ENCODE data around the gene GSN. TPM values are rescaled to one million over a fixed set of nuclear protein-coding genes. Genes with fewer than 3 reads are reported as not detected.

The GSN gene
- total RNA-seq, 1 donor from 2014 or later = 1.5 TPM

DNA sequence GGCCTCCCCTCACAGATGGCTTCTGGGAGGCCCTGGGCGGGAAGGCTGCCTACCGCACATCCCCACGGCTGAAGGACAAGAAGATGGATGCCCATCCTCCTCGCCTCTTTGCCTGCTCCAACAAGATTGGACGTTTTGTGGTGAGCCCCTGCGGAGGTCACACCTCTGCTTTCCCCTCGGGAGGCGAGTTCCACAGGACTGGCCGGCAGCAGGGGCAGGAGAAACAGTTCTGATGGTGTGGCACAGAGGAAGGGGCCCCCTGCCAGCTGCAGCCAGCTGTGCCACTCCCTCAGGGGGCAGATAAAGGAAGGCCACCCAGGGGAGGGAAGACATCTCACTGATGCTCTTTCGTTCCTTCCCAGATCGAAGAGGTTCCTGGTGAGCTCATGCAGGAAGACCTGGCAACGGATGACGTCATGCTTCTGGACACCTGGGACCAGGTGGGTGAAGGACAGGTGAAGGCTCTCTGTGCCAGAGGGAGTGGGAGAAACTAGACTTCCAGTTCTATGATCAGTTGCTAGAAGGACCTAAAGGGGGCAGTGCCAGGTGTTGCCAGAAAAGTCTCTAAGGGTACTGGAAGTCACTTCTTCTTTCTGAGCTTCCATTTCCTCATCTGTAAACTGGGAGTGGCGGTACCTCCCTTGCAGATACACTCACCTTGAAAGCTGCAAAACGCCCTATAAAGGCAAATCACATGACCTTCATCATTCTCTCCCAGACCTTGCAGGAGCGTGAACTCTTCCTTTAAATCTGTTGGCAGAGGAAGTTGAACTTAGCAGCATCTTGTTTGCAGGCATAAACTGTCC is 61.1 kb downstream of the GSN start:
- intact Hi-C loops (cut with micrococcal nuclease) = no loop called here
- Mint-ChIP-seq H3K27ac (no peak overlapping the region), H3K9me3 (no peaks in the 10 kb centered on the region), H3K4me1 (peaks cover 4% of the 10 kb centered on the region), H3K27me3 (no peaks in the 10 kb centered on the region), H3K4me3 (no peak overlapping the region), H3K36me3 (ENCODE audit: low read depth) (peaks cover 2% of the 10 kb centered on the region)
- no peak for DNase-seq

DNA sequence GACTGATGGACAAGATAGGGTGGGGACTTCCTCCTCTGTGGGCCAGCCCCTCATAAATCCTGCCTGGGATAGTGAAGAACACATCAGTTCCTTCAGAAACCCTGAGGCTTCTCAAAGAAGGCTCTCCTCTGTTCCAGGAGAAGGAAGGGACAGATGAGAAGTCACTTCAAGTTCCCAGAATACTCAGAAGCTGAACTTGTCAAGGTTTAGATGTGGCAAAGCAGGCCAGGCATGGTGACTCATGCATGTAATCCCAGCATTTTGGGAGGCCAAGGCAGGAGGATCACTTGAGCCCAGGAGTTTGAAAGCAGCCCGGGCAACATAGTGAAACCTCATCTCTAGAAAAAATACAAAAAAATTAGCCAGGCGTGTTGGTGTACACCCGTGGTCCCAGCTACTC is 63.6 kb downstream of the GSN start:
- Mint-ChIP-seq H3K4me3 (no peak overlapping the region), H3K27ac (no peak overlapping the region), H3K36me3 (ENCODE audit: low read depth) (peaks cover 6% of the 10 kb centered on the region), H3K9me3 (no peaks in the 10 kb centered on the region), H3K27me3 (no peaks in the 10 kb centered on the region), H3K4me1 (peaks cover 3% of the 10 kb centered on the region)
- DNase-seq = no peak
- intact Hi-C loops (cut with micrococcal nuclease) = no loop called here

DNA sequence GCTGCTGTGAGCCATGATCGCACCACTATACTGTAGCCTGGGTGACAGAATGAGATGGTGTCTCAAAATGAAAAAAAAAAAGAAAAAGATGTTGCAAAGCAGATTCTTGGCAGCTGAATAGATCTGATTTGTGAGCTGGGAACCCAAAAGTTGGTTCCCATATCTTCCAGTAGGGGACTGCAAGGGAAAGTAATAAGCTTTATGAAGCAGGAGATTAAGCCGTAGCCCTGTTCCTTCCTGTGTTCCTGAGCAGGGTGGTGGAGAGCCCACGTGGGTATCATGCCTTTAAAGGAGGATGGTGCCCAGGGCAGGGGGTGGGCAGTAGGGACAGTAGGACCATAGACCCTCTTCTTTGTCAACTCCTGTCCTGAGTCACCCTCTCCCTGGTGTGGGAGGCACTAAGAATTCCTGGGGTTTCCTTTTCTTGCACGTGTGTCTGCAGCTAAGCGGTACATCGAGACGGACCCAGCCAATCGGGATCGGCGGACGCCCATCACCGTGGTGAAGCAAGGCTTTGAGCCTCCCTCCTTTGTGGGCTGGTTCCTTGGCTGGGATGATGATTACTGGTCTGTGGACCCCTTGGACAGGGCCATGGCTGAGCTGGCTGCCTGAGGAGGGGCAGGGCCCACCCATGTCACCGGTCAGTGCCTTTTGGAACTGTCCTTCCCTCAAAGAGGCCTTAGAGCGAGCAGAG is 64.2 kb downstream of the GSN start:
- no peaks in the 10 kb centered on the region for H3K9me3 Mint-ChIP-seq
- no peak overlapping the region for H3K4me3 Mint-ChIP-seq
- H3K4me1 Mint-ChIP-seq = peaks cover 3% of the 10 kb centered on the region
- H3K27me3 Mint-ChIP-seq = no peaks in the 10 kb centered on the region
- peaks cover 8% of the 10 kb centered on the region for H3K36me3 Mint-ChIP-seq (ENCODE audit: low read depth)
- intact Hi-C loops (cut with micrococcal nuclease) = no loop called here
- no peak for DNase-seq
- no peak overlapping the region for H3K27ac Mint-ChIP-seq

- DNase-seq = no peak
- H3K9me3 Mint-ChIP-seq = no peaks in the 10 kb centered on the region
- H3K4me1 Mint-ChIP-seq = peaks cover 3% of the 10 kb centered on the region
- no peaks in the 10 kb centered on the region for H3K27me3 Mint-ChIP-seq
- H3K4me3 Mint-ChIP-seq = no peak overlapping the region
- intact Hi-C loops (cut with micrococcal nuclease) = no loop called here
- H3K27ac Mint-ChIP-seq = no peak overlapping the region
- H3K36me3 Mint-ChIP-seq (ENCODE audit: low read depth) = peaks cover 18% of the 10 kb centered on the region
Measured at GRCh38 chr9:121333950-121334773, 66.2 kb downstream of the GSN start.

- intact Hi-C loops (cut with micrococcal nuclease) = no loop called here
- Mint-ChIP-seq H3K36me3 (ENCODE audit: low read depth) (peaks cover 30% of the 10 kb centered on the region), H3K9me3 (no peaks in the 10 kb centered on the region), H3K27me3 (no peaks in the 10 kb centered on the region), H3K4me1 (peaks cover 7% of the 10 kb centered on the region), H3K27ac (no peak overlapping the region), H3K4me3 (no peak overlapping the region)
- DNase-seq = no peak
Measured at GRCh38 chr9:121336665-121337064, 68.7 kb downstream of the GSN start.

GRCh38 chr9:121339437-121339836 is 71.5 kb downstream of the GSN start:
- H3K4me1 Mint-ChIP-seq = peaks cover 6% of the 10 kb centered on the region
- H3K9me3 Mint-ChIP-seq = no peaks in the 10 kb centered on the region
- no peak overlapping the region for H3K4me3 Mint-ChIP-seq
- no peak overlapping the region for H3K27ac Mint-ChIP-seq
- no peak for DNase-seq
- no peaks in the 10 kb centered on the region for H3K27me3 Mint-ChIP-seq
- H3K36me3 Mint-ChIP-seq (ENCODE audit: low read depth) = peaks cover 34% of the 10 kb centered on the region
- intact Hi-C loops (cut with micrococcal nuclease) = no loop called here

DNA sequence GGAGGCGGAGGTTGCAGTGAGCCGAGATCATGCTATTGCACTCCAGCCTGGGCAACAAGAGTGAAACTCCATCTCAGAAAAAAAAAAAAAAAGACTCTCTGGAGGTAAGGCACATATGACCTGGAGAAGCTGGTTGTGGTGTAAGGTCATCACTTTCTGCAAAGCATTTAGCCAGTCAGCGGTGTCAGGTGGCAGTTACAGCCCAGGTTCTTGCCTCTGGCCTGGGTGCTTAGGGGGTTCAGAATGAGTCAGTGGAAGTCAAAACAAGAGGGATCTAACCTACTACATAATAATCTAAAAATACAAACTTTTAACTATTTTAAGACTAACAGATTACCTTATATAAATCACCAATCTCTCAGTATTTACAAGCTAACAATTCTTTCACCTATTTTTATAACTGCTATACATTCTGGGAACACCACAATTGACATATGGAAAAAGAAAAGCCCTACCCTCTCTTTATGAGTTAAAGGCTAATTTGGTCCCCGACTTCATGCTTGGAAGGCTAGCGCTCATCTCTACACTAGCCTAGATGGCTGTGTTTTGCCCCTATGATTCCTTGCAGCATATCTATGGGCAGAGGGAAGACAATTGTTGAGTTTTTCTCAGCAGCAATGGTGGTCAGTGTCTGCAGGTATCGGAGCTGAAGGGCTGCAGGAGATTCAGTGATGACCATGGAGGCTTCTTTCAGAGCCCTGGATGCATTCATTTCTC is 72.9 kb downstream of the GSN start:
- H3K27ac Mint-ChIP-seq = no peak overlapping the region
- intact Hi-C loops (cut with micrococcal nuclease) = no loop called here
- H3K9me3 Mint-ChIP-seq = no peaks in the 10 kb centered on the region
- DNase-seq = no peak
- H3K27me3 Mint-ChIP-seq = no peaks in the 10 kb centered on the region
- H3K4me1 Mint-ChIP-seq = peaks cover 6% of the 10 kb centered on the region
- no peak overlapping the region for H3K4me3 Mint-ChIP-seq
- H3K36me3 Mint-ChIP-seq (ENCODE audit: low read depth) = peaks cover 36% of the 10 kb centered on the region

DNA sequence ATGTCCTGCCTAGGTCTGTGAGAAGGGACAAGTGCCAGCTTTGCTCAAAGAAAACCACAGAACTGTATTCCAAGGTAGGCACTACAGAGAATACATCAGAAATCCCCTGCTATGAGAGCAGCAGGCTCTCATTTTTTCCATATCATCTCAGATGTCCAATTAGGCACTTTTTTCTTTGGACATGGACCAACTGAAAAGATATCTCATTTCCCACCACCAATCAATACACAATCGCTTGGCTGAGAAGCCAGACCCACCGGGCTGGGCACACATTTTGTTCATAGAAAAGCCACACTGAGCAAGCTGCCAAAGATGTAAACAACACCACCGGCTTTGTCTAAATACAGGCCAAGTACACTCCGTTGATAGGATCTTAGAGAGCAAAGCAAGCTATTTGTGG is 76.2 kb downstream of the GSN start:
- no peaks in the 10 kb centered on the region for H3K27me3 Mint-ChIP-seq
- DNase-seq = no peak
- H3K27ac Mint-ChIP-seq = no peak overlapping the region
- H3K4me3 Mint-ChIP-seq = no peak overlapping the region
- no peaks in the 10 kb centered on the region for H3K9me3 Mint-ChIP-seq
- intact Hi-C loops (cut with micrococcal nuclease) = no loop called here
- H3K36me3 Mint-ChIP-seq (ENCODE audit: low read depth) = peaks cover 40% of the 10 kb centered on the region
- H3K4me1 Mint-ChIP-seq = peaks cover 7% of the 10 kb centered on the region

GRCh38 chr9:121345070-121345469 is 77.1 kb downstream of the GSN start:
- no peak overlapping the region for H3K27ac Mint-ChIP-seq
- no peaks in the 10 kb centered on the region for H3K27me3 Mint-ChIP-seq
- peaks cover 41% of the 10 kb centered on the region for H3K36me3 Mint-ChIP-seq (ENCODE audit: low read depth)
- DNase-seq = no peak
- no peaks in the 10 kb centered on the region for H3K9me3 Mint-ChIP-seq
- intact Hi-C loops (cut with micrococcal nuclease) = no loop called here
- H3K4me3 Mint-ChIP-seq = no peak overlapping the region
- peaks cover 9% of the 10 kb centered on the region for H3K4me1 Mint-ChIP-seq

GRCh38 chr9:121348221-121348620 is 80.3 kb downstream of the GSN start:
- no peaks in the 10 kb centered on the region for H3K9me3 Mint-ChIP-seq
- DNase-seq = no peak
- H3K36me3 Mint-ChIP-seq (ENCODE audit: low read depth) = peaks cover 43% of the 10 kb centered on the region
- peaks cover 19% of the 10 kb centered on the region for H3K4me1 Mint-ChIP-seq
- intact Hi-C loops (cut with micrococcal nuclease) = no loop called here
- no peaks in the 10 kb centered on the region for H3K27me3 Mint-ChIP-seq
- no peak overlapping the region for H3K27ac Mint-ChIP-seq
- no peak overlapping the region for H3K4me3 Mint-ChIP-seq

DNA sequence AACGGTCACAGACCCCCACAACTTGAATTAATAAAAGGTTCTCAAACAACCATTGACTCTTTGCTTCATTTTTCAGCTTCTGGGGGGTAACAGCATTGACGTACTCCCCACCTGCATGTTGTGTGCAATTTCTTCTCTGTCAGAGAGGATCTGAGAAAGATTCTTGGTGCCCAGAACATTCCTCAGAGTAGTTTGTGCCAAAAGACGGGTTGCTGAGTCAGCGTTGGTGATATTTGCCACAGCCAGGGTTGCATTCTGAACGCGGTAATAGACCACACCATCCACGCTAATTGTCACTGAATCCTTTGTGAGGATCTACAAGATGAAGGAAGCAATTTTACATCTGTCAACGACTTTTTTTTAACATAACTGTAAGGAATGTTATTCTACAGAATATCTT is 81.0 kb downstream of the GSN start:
- no peak for DNase-seq
- no peaks in the 10 kb centered on the region for H3K9me3 Mint-ChIP-seq
- H3K36me3 Mint-ChIP-seq (ENCODE audit: low read depth) = peaks cover 46% of the 10 kb centered on the region
- H3K27ac Mint-ChIP-seq = no peak overlapping the region
- H3K27me3 Mint-ChIP-seq = no peaks in the 10 kb centered on the region
- H3K4me1 Mint-ChIP-seq = peaks cover 25% of the 10 kb centered on the region
- intact Hi-C loops (cut with micrococcal nuclease) = no loop called here
- H3K4me3 Mint-ChIP-seq = no peak overlapping the region

- H3K4me1 Mint-ChIP-seq = peaks cover 31% of the 10 kb centered on the region
- DNase-seq = no peak
- intact Hi-C loops (cut with micrococcal nuclease) = no loop called here
- H3K27me3 Mint-ChIP-seq = no peaks in the 10 kb centered on the region
- H3K36me3 Mint-ChIP-seq (ENCODE audit: low read depth) = peaks cover 49% of the 10 kb centered on the region
- H3K27ac Mint-ChIP-seq = no peak overlapping the region
- H3K4me3 Mint-ChIP-seq = no peak overlapping the region
- no peaks in the 10 kb centered on the region for H3K9me3 Mint-ChIP-seq
Measured at GRCh38 chr9:121350036-121350435, 82.1 kb downstream of the GSN start.

DNA sequence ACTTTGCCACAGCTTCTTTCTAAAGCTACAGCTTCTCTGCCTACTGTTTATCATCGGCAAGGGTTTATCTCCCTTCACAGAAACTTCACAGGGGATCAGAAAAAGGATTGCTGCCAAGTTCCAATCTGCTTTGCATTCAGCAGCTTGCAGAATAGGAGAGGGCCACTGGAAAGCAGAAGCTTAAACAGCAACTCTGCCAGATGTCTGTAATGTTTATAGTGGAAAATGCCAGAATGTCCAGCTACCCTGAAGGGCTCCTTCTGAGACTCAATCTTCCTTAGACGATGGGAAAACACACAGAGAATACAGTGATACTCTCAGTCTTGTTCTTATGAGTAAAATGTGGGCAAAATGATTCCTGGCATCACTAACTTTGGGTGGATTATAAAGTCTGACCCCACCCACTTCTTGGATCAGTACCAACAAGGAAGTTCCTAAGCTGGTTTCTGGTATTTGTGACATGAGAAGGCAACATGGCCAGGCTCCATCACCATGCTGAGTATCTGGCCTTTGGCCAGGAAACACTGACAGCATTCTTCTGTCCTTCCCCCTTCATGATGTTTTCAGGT is 83.1 kb downstream of the GSN start:
- H3K27ac Mint-ChIP-seq = no peak overlapping the region
- peaks cover 56% of the 10 kb centered on the region for H3K36me3 Mint-ChIP-seq (ENCODE audit: low read depth)
- H3K27me3 Mint-ChIP-seq = no peaks in the 10 kb centered on the region
- intact Hi-C loops (cut with micrococcal nuclease) = no loop called here
- no peak for DNase-seq
- no peak overlapping the region for H3K4me3 Mint-ChIP-seq
- no peaks in the 10 kb centered on the region for H3K9me3 Mint-ChIP-seq
- H3K4me1 Mint-ChIP-seq = peaks cover 37% of the 10 kb centered on the region

Measured in activated CD4-positive, alpha-beta T cell treated with anti-CD3 and anti-CD28 coated beads, Interleukin-2, amount 10 ng/mL, durations not matched to agents 24 days and 14 days (primary cell).